ENCODE measurements around the gene IRX3. TPM values are rescaled to one million over a fixed set of nuclear protein-coding genes. Genes with fewer than 3 reads are reported as not detected.

Gene IRX3
- total and polyA plus RNA-seq, 10 of the 15 experiments (the other 5 are each of a cell fraction or from before 2014, with no cell fraction given) = 0.05 TPM; not detected in 9

DNA sequence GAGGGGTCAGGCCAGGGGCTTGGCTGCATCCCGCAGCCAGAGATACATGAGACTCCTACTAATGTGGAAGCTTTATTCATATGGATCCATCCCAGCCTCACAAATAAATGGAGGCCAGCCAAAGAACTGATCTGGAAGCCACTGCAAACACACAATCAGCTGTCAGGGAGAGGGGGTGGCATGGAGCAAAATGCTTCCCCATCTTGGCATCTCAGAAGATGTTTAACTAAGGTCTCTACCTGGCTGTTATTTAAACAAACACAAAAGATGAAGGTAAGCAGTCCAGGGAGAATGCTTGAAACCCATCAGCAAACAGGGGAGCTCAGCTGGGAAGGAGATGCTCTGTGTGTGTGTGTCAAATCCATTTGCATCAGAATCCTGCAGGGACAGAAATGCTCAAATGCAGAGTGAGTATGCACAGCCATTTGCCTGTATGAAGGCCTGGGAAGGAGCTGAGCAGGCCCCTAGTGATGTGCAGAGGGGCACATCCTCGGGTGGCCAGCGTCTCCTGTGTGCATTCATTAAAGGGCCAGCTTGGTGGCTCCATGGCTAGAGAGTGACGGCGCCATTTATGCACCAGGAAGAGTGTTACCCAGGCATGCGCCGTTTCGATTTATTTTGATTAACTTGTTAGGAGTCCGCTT, 34.2 kb upstream of the IRX3 start (continued):
- TF ChIP-seq, protein P1, sequence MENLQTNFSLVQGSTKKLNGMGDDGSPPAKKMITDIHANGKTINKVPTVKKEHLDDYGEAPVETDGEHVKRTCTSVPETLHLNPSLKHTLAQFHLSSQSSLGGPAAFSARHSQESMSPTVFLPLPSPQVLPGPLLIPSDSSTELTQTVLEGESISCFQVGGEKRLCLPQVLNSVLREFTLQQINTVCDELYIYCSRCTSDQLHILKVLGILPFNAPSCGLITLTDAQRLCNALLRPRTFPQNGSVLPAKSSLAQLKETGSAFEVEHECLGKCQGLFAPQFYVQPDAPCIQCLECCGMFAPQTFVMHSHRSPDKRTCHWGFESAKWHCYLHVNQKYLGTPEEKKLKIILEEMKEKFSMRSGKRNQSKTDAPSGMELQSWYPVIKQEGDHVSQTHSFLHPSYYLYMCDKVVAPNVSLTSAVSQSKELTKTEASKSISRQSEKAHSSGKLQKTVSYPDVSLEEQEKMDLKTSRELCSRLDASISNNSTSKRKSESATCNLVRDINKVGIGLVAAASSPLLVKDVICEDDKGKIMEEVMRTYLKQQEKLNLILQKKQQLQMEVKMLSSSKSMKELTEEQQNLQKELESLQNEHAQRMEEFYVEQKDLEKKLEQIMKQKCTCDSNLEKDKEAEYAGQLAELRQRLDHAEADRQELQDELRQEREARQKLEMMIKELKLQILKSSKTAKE (IDR thresholded peaks at IDR 0.05; ENCODE audit: low read depth, poor library complexity, severe bottlenecking) = no peak
- TF ChIP-seq ZZZ3 (IDR thresholded peaks at IDR 0.05; ENCODE audit: control insufficient read depth, insufficient read length, low read depth) = no peak
- TF ChIP-seq POLR2AphosphoS5 (IDR thresholded peaks at IDR 0.05; ENCODE audit: low read length) = no peak
- TF ChIP-seq TAF1 (IDR thresholded peaks at IDR 0.05; ENCODE audit: borderline replicate concordance, low read depth, low read length) = no peak
- no peak for TF ChIP-seq DPF2 (IDR thresholded peaks at IDR 0.05)

DNA sequence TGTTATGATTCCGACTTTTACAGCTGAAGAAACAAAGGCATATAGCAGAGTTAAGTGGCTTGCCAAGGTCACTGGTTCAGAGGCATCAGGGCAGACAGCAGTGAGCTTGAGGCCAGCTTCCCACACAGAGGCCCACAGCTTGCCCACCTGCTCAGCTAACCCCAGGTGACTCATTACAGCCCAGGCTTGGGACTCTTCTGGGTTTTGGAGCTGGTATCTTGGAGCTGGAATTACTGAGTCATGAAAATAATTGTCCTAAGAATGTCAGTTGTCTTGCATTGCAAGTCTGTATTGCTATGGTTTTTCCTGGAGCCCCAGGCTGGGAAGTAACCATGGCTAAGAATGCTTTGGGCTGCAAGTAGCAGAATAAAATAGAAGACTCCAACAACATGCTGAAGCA, 32.4 kb upstream of the IRX3 start:
- Histone ChIP-seq H3K27ac (ENCODE audit: control insufficient read depth, insufficient read depth) (no peak overlapping the region), H3K4me2 (ENCODE audit: control insufficient read depth, insufficient read depth) (no peak overlapping the region), H3K9me3 (replicated peaks; ENCODE audit: control insufficient read depth, insufficient read depth, low read length) (no peaks in the 10 kb centered on the region), H3K4me1 (ENCODE audit: control insufficient read depth, insufficient read depth, low read length) (no peaks in the 10 kb centered on the region), H3K9ac (ENCODE audit: control insufficient read depth, insufficient read depth, low read length) (no peak overlapping the region), H4K20me1 (ENCODE audit: control insufficient read depth, insufficient read depth) (no peaks in the 10 kb centered on the region), H3K4me3 (no peak overlapping the region), H2AFZ (ENCODE audit: control insufficient read depth, low read depth, low read length) (no peak overlapping the region), H3K27me3 (replicated peaks in 1 of 2; ENCODE audit: control insufficient read depth in 2 of 2, insufficient read depth in 2 of 2, low read length in 1 of 2) (no peaks in the 10 kb centered on the region), H3K36me3 (ENCODE audit: control insufficient read depth in 2 of 2, insufficient read depth in 2 of 2, low read length in 1 of 2) (no peaks in the 10 kb centered on the region), H3K79me2 (ENCODE audit: control insufficient read depth, insufficient read depth, low read length) (no peaks in the 10 kb centered on the region)
- WGBS (ENCODE audit: insufficient coverage, insufficient replicate concordance, low lambda C conversion rate, missing lambda C conversion rate) = 0% methylated on average over 1 of the region's 1 CpG
- ChIA-PET CTCF (no interaction called here), POLR2A (interaction anchor here (0.5 kb wide), 1 partner anchor 91 kb away, joined by 4 read pairs; no protein-coding TSS in a partner anchor), SMC1A (ENCODE audit: uncharacterized antibody, unreplicated experiment) (no interaction called here), RAD21 (ENCODE audit: unreplicated experiment) (no interaction called here)
- in situ Hi-C loops (cut with MboI) (no loop called here), intact Hi-C loops (cut with micrococcal nuclease; ENCODE audit: unreplicated experiment) (no loop called here)
- no peak for DNase-seq (ENCODE audit: low read depth, low spot score)
- no peak for FAIRE-seq
- no TSS peak for BruUV-seq (replicated peaks)
- no peak for ATAC-seq
- no peak for TF ChIP-seq SREBF2 (IDR thresholded peaks at IDR 0.05; ENCODE audit: low read length)
- no peak for TF ChIP-seq MXI1 (IDR thresholded peaks at IDR 0.05; ENCODE audit: low read depth, low read length)
- no peak for TF ChIP-seq MEF2A (IDR thresholded peaks at IDR 0.05; ENCODE audit: insufficient read depth, low read depth, low read length)
- TF ChIP-seq CHD2 (IDR thresholded peaks at IDR 0.05; ENCODE audit: borderline replicate concordance, low read depth, low read length) = no peak
- TF ChIP-seq ZSCAN29 (IDR thresholded peaks at IDR 0.05) = no peak
- TF ChIP-seq IRF4 (IDR thresholded peaks at IDR 0.05; ENCODE audit: low read depth, low read length) = no peak
- no peak for TF ChIP-seq KDM1A (IDR thresholded peaks at IDR 0.05; ENCODE audit: borderline replicate concordance)
- TF ChIP-seq, protein P2, sequence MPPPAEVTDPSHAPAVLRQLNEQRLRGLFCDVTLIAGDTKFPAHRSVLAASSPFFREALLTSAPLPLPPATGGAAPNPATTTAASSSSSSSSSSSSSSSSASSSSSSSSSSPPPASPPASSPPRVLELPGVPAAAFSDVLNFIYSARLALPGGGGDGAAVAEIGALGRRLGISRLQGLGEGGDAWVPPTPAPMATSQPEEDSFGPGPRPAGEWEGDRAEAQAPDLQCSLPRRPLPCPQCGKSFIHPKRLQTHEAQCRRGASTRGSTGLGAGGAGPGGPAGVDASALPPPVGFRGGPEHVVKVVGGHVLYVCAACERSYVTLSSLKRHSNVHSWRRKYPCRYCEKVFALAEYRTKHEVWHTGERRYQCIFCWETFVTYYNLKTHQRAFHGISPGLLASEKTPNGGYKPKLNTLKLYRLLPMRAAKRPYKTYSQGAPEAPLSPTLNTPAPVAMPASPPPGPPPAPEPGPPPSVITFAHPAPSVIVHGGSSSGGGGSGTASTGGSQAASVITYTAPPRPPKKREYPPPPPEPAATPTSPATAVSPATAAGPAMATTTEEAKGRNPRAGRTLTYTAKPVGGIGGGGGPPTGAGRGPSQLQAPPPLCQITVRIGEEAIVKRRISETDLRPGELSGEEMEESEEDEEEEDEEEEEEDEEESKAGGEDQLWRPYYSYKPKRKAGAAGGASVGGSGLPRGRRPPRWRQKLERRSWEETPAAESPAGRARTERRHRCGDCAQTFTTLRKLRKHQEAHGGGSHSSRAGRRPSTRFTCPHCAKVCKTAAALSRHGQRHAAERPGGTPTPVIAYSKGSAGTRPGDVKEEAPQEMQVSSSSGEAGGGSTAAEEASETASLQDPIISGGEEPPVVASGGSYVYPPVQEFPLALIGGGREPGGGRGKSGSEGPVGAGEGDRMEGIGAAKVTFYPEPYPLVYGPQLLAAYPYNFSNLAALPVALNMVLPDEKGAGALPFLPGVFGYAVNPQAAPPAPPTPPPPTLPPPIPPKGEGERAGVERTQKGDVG (CRISPR knock-in tag; IDR thresholded peaks at IDR 0.05) = no peak
- TF ChIP-seq FOXK2 (IDR thresholded peaks at IDR 0.05) = no peak
- TF ChIP-seq POU2F2 (IDR thresholded peaks at IDR 0.05; ENCODE audit: borderline replicate concordance, low read depth, low read length) = no peak
- no peak for TF ChIP-seq HDAC2 (IDR thresholded peaks at IDR 0.05)
- TF ChIP-seq SUPT20H (IDR thresholded peaks at IDR 0.05; ENCODE audit: borderline replicate concordance, control insufficient read depth, low read depth, low read length) = no peak
- TF ChIP-seq NFXL1 (IDR thresholded peaks at IDR 0.05; ENCODE audit: borderline replicate concordance) = no peak
- no peak for TF ChIP-seq HDAC6 (IDR thresholded peaks at IDR 0.05; ENCODE audit: unreplicated experiment)

Data from GM12878 (cell line).